Activated CD4-positive, alpha-beta memory T cell treated with anti-CD3 and anti-CD28 coated beads for 36 hours (primary cell): ENCODE measurements around the gene SENP6. TPM values are rescaled to one million over a fixed set of nuclear protein-coding genes. Genes with fewer than 3 reads are reported as not detected.
A peak's percentile ranks its signal among the peaks of the same experiment; 100 is the strongest.
"Not testable (repeated sequence)": the region's sequence is repeated elsewhere in the genome, so short reads cannot be mapped to it uniquely, and the experiment has no call there.

ENCODE experiments used
- CTCF ChIA-PET: fragments of 350-600 bp; sonication (Branson Sonifier 250); formaldehyde crosslinking; loops from one replicate; lab custom pipeline; 2021; ENCODE audit warnings: antibody characterized with exemption, inconsistent platforms; lab: Charles Lee
- POLR2A ChIA-PET: fragments of 350-600 bp; sonication (Branson Sonifier 250); formaldehyde crosslinking; loops from one replicate; lab custom pipeline; 2021; ENCODE audit warnings: antibody characterized with exemption; lab: Charles Lee
- DNase-seq: peaks from one replicate; pipeline ENCODE4 v3.0.0-alpha.2; 2020
- H3K27ac Mint-ChIP-seq: one replicate; pipeline ENCODE4 v1.8.0; 2021; ENCODE audit warnings: mixed read lengths
- H3K27me3 Mint-ChIP-seq: one replicate; pipeline ENCODE4 v1.8.0; 2021; ENCODE audit warnings: mixed read lengths
- H3K36me3 Mint-ChIP-seq: one replicate; pipeline ENCODE4 v1.8.0; 2021; ENCODE audit warnings: mixed read lengths
- H3K4me1 Mint-ChIP-seq: one replicate; pipeline ENCODE4 v1.8.0; 2021; ENCODE audit warnings: low read depth, mixed read lengths
- H3K4me3 Mint-ChIP-seq: one replicate; pipeline ENCODE4 v1.8.0; 2021; ENCODE audit warnings: mild to moderate bottlenecking, mixed read lengths
- H3K9me3 Mint-ChIP-seq: one replicate; pipeline ENCODE4 v1.8.0; 2021; ENCODE audit warnings: mixed read lengths
- intact Hi-C: fragments of 100-400 bp; cut with micrococcal nuclease; formaldehyde crosslinking; loops from one replicate; pipeline ENCODE4 v1.15.1; 2023
- total RNA-seq, 2 experiments: library from RNA; stranded (reverse); gene quantifications; one replicate each; pipeline ENCODE4 v1.2.3, GENCODE V29; 2021

Gene SENP6
- total RNA-seq, 2 experiments from 2014 or later: 57.1 to 59.4 TPM

- peaks cover 3% of the 10 kb centered on the region for H3K27me3 Mint-ChIP-seq
- H3K9me3 Mint-ChIP-seq: peaks cover 2% of the 10 kb centered on the region
- H3K36me3 Mint-ChIP-seq: peaks cover 2% of the 10 kb centered on the region
- H3K27ac Mint-ChIP-seq: no peak overlapping the region
- no peak overlapping the region for H3K4me3 Mint-ChIP-seq
- intact Hi-C loops: no loop called here
- H3K4me1 Mint-ChIP-seq: no peaks in the 10 kb centered on the region
- ChIA-PET POLR2A (no interaction called here), CTCF (no interaction called here)
- DNase-seq: no peak
These were observed 12.7 kb upstream of the SENP6 start for GRCh38 chr6:75588948-75589347.

DNA sequence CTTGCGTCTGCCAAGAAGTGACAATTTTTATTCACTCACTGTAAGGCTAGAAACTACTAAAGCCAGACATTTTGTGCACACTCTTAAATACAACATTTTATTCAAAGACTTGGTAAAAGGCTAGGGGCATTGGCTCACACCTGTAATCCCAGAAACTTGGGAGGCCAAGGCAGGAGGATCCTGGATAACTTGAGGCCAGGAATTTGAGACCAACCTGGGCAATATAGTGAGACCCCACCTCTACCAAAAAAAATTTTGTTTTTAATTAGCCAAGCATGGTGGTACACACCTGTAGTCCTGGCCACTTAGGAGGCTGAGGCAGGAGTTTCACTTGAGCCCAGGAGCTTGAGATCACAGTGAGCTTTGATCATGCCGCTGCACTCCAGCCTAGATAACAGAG is 11.3 kb upstream of the SENP6 start:
- ChIA-PET POLR2A (no interaction called here), CTCF (no interaction called here)
- H3K27ac Mint-ChIP-seq: no peak overlapping the region
- H3K27me3 Mint-ChIP-seq: no peaks in the 10 kb centered on the region
- H3K4me3 Mint-ChIP-seq: no peak overlapping the region
- no peaks in the 10 kb centered on the region for H3K9me3 Mint-ChIP-seq
- DNase-seq: no peak
- H3K4me1 Mint-ChIP-seq: no peaks in the 10 kb centered on the region
- intact Hi-C loops: no loop called here
- H3K36me3 Mint-ChIP-seq: no peaks in the 10 kb centered on the region

DNA sequence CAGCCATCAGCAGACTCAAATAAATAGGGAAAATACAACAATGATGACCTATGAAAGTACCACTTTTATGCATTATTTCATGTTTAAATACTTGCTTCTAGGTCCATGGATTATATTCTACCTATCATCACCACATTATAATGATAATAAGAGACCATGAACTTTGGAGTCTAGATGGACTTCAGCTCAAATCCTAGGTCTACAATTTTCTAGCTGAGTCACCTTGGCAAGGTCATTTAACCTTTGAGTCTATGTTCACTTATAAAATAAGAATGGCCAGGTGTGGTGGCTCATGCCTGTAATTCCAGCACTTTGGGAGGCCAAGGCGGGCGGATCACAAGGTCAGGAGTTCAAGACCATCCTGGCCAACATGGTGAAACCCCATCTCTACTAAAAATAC is 5.3 kb upstream of the SENP6 start:
- DNase-seq, H3K27ac Mint-ChIP-seq, POLR2A ChIA-PET, H3K9me3 Mint-ChIP-seq, H3K4me3 Mint-ChIP-seq, intact Hi-C loops, H3K27me3 Mint-ChIP-seq, H3K36me3 Mint-ChIP-seq: not testable (repeated sequence)
- CTCF ChIA-PET: interaction anchor here (0.8 kb wide), 1 partner anchor 33 kb away, joined by 3 read pairs; no protein-coding TSS in a partner anchor
- peaks cover 31% of the 10 kb centered on the region for H3K4me1 Mint-ChIP-seq

DNA sequence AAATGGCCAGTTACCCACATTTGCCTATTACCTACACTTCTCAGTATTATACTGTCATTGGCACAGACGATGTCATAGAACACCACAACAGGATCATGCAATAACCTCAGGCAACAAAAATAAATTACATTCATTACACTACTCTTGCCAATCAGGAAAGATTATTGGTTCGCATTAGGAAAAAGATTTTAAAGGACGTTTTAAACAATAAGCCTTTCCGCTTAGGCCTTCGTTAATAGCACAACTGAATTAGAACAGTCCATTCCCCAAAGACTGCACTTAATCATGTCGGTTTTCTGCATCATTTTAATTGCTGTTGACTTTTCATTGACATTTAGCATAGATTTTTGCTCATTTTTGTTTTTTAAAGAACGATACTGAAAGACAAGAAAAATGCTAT is 912 bp upstream of the SENP6 start:
- peak overlapping the region; percentile 98 for H3K27ac Mint-ChIP-seq
- H3K9me3 Mint-ChIP-seq: no peaks in the 10 kb centered on the region
- ChIA-PET POLR2A (no interaction called here), CTCF (no interaction called here)
- peaks cover 6% of the 10 kb centered on the region for H3K36me3 Mint-ChIP-seq
- peak overlapping the region; percentile 70 for H3K4me3 Mint-ChIP-seq
- peaks cover 56% of the 10 kb centered on the region for H3K4me1 Mint-ChIP-seq
- no peaks in the 10 kb centered on the region for H3K27me3 Mint-ChIP-seq
- no peak for DNase-seq
- intact Hi-C loops: loop anchor here (1.0 to 2.0 kb wide), 3 partner anchors 22 to 316 kb away; partner anchors contain the start of gene TMEM30A

- ChIA-PET CTCF (interaction anchor here (0.6 to 1.2 kb wide), 4 partner anchors 9 to 307 kb away, joined by 3 read pairs; no protein-coding TSS in a partner anchor), POLR2A (interaction anchor here (1.0 to 3.1 kb wide), 5 partner anchors 9 to 359 kb away, joined by 3 to 26 read pairs (median 7); partner anchors contain the start of genes COX7A2 and TMEM30A)
- H3K27me3 Mint-ChIP-seq: no peaks in the 10 kb centered on the region
- H3K4me1 Mint-ChIP-seq: peaks cover 68% of the 10 kb centered on the region
- intact Hi-C loops: loop anchor here (1.0 to 2.0 kb wide), 2 partner anchors 10 to 358 kb away; no protein-coding TSS in a partner anchor
- H3K4me3 Mint-ChIP-seq: peak overlapping the region; percentile 99
- H3K36me3 Mint-ChIP-seq: peaks cover 6% of the 10 kb centered on the region
- peak; percentile 69 for DNase-seq
- H3K27ac Mint-ChIP-seq: peak overlapping the region; percentile 98
- H3K9me3 Mint-ChIP-seq: no peaks in the 10 kb centered on the region
These were observed 796 bp downstream of the SENP6 start for GRCh38 chr6:75602246-75603105.

DNA sequence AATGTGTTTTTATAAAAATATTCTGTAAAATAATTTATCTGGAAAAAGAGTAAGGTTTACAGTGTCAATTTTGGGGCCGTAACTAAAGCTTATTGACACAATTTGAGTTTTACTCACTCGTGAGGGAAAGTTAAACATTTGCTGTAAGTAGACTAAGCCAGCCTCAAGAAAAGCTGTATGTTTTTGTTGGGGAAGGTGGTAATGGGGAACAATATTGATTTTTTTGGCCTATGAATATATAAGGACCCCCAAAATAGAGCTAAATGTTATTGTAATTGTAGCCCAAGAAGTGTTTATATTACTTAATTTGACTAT is 1.4 kb downstream of the SENP6 start:
- H3K27me3 Mint-ChIP-seq: no peaks in the 10 kb centered on the region
- POLR2A ChIA-PET: interaction anchor here (1.0 to 3.1 kb wide), 4 partner anchors 9 to 360 kb away, joined by 3 to 26 read pairs (median 12); partner anchors contain the start of genes COX7A2 and TMEM30A
- intact Hi-C loops: loop anchor here (1.0 to 2.0 kb wide), 2 partner anchors 9 to 358 kb away; no protein-coding TSS in a partner anchor
- H3K4me3 Mint-ChIP-seq: peak overlapping the region; percentile 99
- peaks cover 6% of the 10 kb centered on the region for H3K36me3 Mint-ChIP-seq
- no peaks in the 10 kb centered on the region for H3K9me3 Mint-ChIP-seq
- DNase-seq: no peak
- H3K27ac Mint-ChIP-seq: peak overlapping the region; percentile 98
- CTCF ChIA-PET: interaction anchor here (1.0 kb wide), 1 partner anchor 9 kb away, joined by 3 read pairs; no protein-coding TSS in a partner anchor
- peaks cover 69% of the 10 kb centered on the region for H3K4me1 Mint-ChIP-seq

DNA sequence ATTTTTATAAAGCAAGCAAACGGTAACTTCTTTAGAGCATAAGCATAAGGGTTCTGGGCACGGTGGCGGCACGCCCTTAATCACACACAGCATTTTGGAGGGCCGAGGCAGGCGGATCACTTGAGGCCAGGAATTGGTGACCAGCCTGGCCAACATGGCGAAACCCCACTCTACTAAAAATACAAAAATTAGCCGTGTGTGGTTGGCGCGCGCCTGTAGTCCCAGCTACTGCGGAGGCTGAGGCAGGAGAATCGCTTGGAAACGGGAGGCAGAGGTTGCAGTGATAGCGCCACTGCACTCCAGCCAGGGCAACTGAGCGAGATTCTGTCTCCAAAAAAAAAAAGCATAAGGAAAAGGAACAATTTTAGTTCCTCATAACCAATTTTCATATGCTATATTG is 2.6 kb downstream of the SENP6 start:
- intact Hi-C loops: no loop called here
- peaks cover 6% of the 10 kb centered on the region for H3K36me3 Mint-ChIP-seq
- H3K9me3 Mint-ChIP-seq: no peaks in the 10 kb centered on the region
- no peaks in the 10 kb centered on the region for H3K27me3 Mint-ChIP-seq
- ChIA-PET POLR2A (interaction anchor here (3.1 kb wide), 1 partner anchor 8 kb away, joined by 26 read pairs; no protein-coding TSS in a partner anchor), CTCF (no interaction called here)
- H3K4me1 Mint-ChIP-seq: peaks cover 68% of the 10 kb centered on the region
- DNase-seq: no peak
- peak overlapping the region; percentile 99 for H3K4me3 Mint-ChIP-seq
- H3K27ac Mint-ChIP-seq: no peak overlapping the region

DNA sequence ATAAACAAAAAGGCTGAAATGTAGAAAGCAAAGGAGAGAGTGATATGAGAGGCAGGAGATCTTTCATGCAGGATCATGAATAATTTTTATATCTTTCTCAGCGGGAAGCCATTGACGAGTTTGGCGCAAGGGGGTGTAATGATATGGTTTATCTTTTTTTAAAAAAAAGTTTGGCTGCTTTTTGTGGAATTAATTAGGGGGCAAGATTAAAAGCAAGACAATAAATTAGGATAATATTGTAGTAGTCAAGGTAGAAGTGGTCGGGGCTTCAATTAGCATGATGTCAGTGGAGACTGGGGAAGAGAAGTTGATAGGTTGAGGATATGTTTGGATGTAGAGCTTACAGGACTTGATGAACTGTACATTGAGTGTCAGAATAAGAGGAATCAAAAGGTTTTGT is 4.0 kb downstream of the SENP6 start:
- Mint-ChIP-seq H3K9me3 (no peaks in the 10 kb centered on the region), H3K27ac (no peak overlapping the region), H3K4me1 (peaks cover 71% of the 10 kb centered on the region), H3K36me3 (peaks cover 6% of the 10 kb centered on the region), H3K27me3 (no peaks in the 10 kb centered on the region), H3K4me3 (no peak overlapping the region)
- ChIA-PET CTCF (no interaction called here), POLR2A (no interaction called here)
- no peak for DNase-seq
- intact Hi-C loops: no loop called here

- H3K4me3 Mint-ChIP-seq: no peak overlapping the region
- ChIA-PET CTCF (no interaction called here), POLR2A (interaction anchor here (0.5 kb wide), 1 partner anchor 364 kb away, joined by 3 read pairs; the partner anchor contains the start of gene COX7A2)
- intact Hi-C loops: no loop called here
- H3K4me1 Mint-ChIP-seq: peaks cover 89% of the 10 kb centered on the region
- H3K9me3 Mint-ChIP-seq: no peaks in the 10 kb centered on the region
- no peaks in the 10 kb centered on the region for H3K27me3 Mint-ChIP-seq
- DNase-seq: no peak
- H3K36me3 Mint-ChIP-seq: no peaks in the 10 kb centered on the region
- no peak overlapping the region for H3K27ac Mint-ChIP-seq
These were observed 6.6 kb downstream of the SENP6 start for GRCh38 chr6:75608304-75608703.

- Mint-ChIP-seq H3K36me3 (peaks cover 2% of the 10 kb centered on the region), H3K9me3 (no peaks in the 10 kb centered on the region), H3K4me3 (no peak overlapping the region), H3K27me3 (no peaks in the 10 kb centered on the region), H3K27ac (no peak overlapping the region), H3K4me1 (peaks cover 87% of the 10 kb centered on the region)
- POLR2A ChIA-PET: interaction anchor here (0.5 kb wide), 1 partner anchor 365 kb away, joined by 3 read pairs; the partner anchor contains the start of gene COX7A2
- intact Hi-C loops: no loop called here
- DNase-seq: no peak
- CTCF ChIA-PET: interaction anchor here (1.2 kb wide), 1 partner anchor 12 kb away, joined by 4 read pairs; no protein-coding TSS in a partner anchor
These were observed 7.4 kb downstream of the SENP6 start for GRCh38 chr6:75608956-75609533.

- Mint-ChIP-seq H3K4me1 (peaks cover 89% of the 10 kb centered on the region), H3K9me3 (no peaks in the 10 kb centered on the region), H3K27ac (no peak overlapping the region), H3K4me3 (no peak overlapping the region), H3K36me3 (peaks cover 2% of the 10 kb centered on the region), H3K27me3 (no peaks in the 10 kb centered on the region)
- POLR2A ChIA-PET: no interaction called here
- CTCF ChIA-PET: interaction anchor here (0.9 to 1.2 kb wide), 2 partner anchors 11 to 28 kb away, joined by 4 to 5 read pairs; no protein-coding TSS in a partner anchor
- no peak for DNase-seq
- intact Hi-C loops: loop anchor here (5.0 kb wide), 1 partner anchor 137 kb away; the partner anchor contains the start of gene MYO6
These were observed 8.2 kb downstream of the SENP6 start for GRCh38 chr6:75609639-75610590.
